Karpas-422 (cell line): ENCODE measurements around the gene ORC6. TPM values are rescaled to one million over a fixed set of nuclear protein-coding genes. Genes with fewer than 3 reads are reported as not detected.

Source experiments
- DNase-seq: peaks from one replicate; pipeline ENCODE4 v3.0.0-alpha.2; 2015
- H2AFZ ChIP-seq: fragments of 200-600 bp; sonication (generic); 2 replicates; pipeline ENCODE4 v1.6.1; 2014; ENCODE audit warnings: antibody characterized with exemption, low read length, mixed read lengths
- H3K27ac ChIP-seq: fragments of 200-600 bp; sonication (generic); 2 replicates; pipeline ENCODE4 v1.5.1; 2014; ENCODE audit warnings: mild to moderate bottlenecking, low read length, moderate library complexity
- H3K27me3 ChIP-seq: fragments of 200-600 bp; sonication (generic); 2 replicates; pipeline ENCODE4 v1.6.1; 2014; ENCODE audit warnings: low read length, mixed read lengths
- H3K36me3 ChIP-seq: fragments of 200-600 bp; sonication (generic); 2 replicates; pipeline ENCODE4 v1.6.1; 2014; ENCODE audit warnings: low read length, mixed read lengths; ENCODE audit not compliant: insufficient read depth
- H3K4me1 ChIP-seq: fragments of 200-600 bp; sonication (generic); 2 replicates; pipeline ENCODE4 v1.6.1; 2014; ENCODE audit warnings: mild to moderate bottlenecking, low read length, mixed read lengths
- H3K4me2 ChIP-seq: fragments of 200-600 bp; sonication (generic); 2 replicates; pipeline ENCODE4 v1.6.1; 2014; ENCODE audit warnings: low read length, low read depth, mild to moderate bottlenecking; ENCODE audit not compliant: poor library complexity, severe bottlenecking
- H3K4me3 ChIP-seq: fragments of 200-600 bp; sonication (generic); 2 replicates; pipeline ENCODE4 v1.5.1; 2014; ENCODE audit warnings: mild to moderate bottlenecking, antibody characterized with exemption, low read length, mixed read lengths
- H3K79me2 ChIP-seq: fragments of 200-600 bp; sonication (generic); 2 replicates; pipeline ENCODE4 v1.6.1; 2014; ENCODE audit warnings: mild to moderate bottlenecking, low read length, mixed read lengths
- H3K9ac ChIP-seq: fragments of 200-600 bp; sonication (generic); 2 replicates; pipeline ENCODE4 v1.6.0; 2014; ENCODE audit warnings: low read length
- H3K9me2 ChIP-seq: fragments of 200-600 bp; sonication (generic), shearing (Covaris generic); replicated peaks from 2 replicates; pipeline ENCODE4 v1.6.0; 2014; ENCODE audit warnings: mild to moderate bottlenecking, low read length, moderate library complexity; ENCODE audit not compliant: insufficient read depth
- H3K9me3 ChIP-seq: fragments of 300-700, 200-600 bp; sonication (generic); 2 replicates; pipeline ENCODE4 v1.6.1; 2014; ENCODE audit warnings: low read length, mixed read lengths
- H4K20me1 ChIP-seq: fragments of 200-600 bp; sonication (generic); 2 replicates; pipeline ENCODE4 v1.6.1; 2014; ENCODE audit warnings: mild to moderate bottlenecking, antibody characterized with exemption, low read length, low read depth; ENCODE audit not compliant: insufficient read depth
- total RNA-seq: library from RNA; depleted of rRNA; stranded (reverse); fragments of >200 nt; shearing (Covaris generic); gene quantifications from 2 replicates; pipeline ENCODE4 v1.2.3, GENCODE V29; 2014; ENCODE audit warnings: low replicate concordance; rRNA removed

ORC6 gene
- total RNA-seq, 1 experiment from 2014 or later, result 38.0 TPM

- Histone ChIP-seq H3K27me3 (no peaks in the 10 kb centered on the region), H3K36me3 (no peaks in the 10 kb centered on the region), H3K4me1 (no peaks in the 10 kb centered on the region), H4K20me1 (no peaks in the 10 kb centered on the region), H3K9me2 (no peaks in the 10 kb centered on the region), H2AFZ (no peak overlapping the region), H3K79me2 (no peaks in the 10 kb centered on the region), H3K27ac (no peak overlapping the region), H3K9me3 (no peaks in the 10 kb centered on the region), H3K4me3 (no peak overlapping the region), H3K9ac (no peak overlapping the region), H3K4me2 (no peak overlapping the region)
- DNase-seq, result no peak
Observed at GRCh38 chr16:46737621-46738214, 48.3 kb downstream of the ORC6 start.

- Histone ChIP-seq H3K27ac (no peak overlapping the region), H3K27me3 (no peaks in the 10 kb centered on the region), H3K79me2 (no peaks in the 10 kb centered on the region), H4K20me1 (no peaks in the 10 kb centered on the region), H3K4me3 (no peak overlapping the region), H3K9me2 (no peaks in the 10 kb centered on the region), H3K4me1 (peaks cover 13% of the 10 kb centered on the region), H2AFZ (0 out of 2 replicates have a peak overlapping the region, but pooled peaks have one; percentile 50), H3K36me3 (no peaks in the 10 kb centered on the region), H3K9ac (no peak overlapping the region), H3K4me2 (no peak overlapping the region), H3K9me3 (no peaks in the 10 kb centered on the region)
- DNase-seq, result no peak
Observed at GRCh38 chr16:46739934-46740333, 50.5 kb downstream of the ORC6 start.

- H3K27ac ChIP-seq, result peak overlapping the region; percentile 53
- H3K4me3 ChIP-seq, result peak overlapping the region; percentile 7; the same call in 1 of the 2 replicates
Observed at GRCh38 chr16:46743232-46743719, 53.8 kb downstream of the ORC6 start.

GRCh38 chr16:46745617-46746016 is 56.2 kb downstream of the ORC6 start:
- H3K79me2 ChIP-seq, result no peaks in the 10 kb centered on the region
- H3K27me3 ChIP-seq, result no peaks in the 10 kb centered on the region
- H2AFZ ChIP-seq, result no peak overlapping the region
- H3K27ac ChIP-seq, result no peak overlapping the region
- peaks cover 33% of the 10 kb centered on the region for H3K4me1 ChIP-seq
- no peaks in the 10 kb centered on the region for H4K20me1 ChIP-seq
- H3K9ac ChIP-seq, result no peak overlapping the region
- DNase-seq, result no peak
- H3K36me3 ChIP-seq, result no peaks in the 10 kb centered on the region
- H3K4me2 ChIP-seq, result no peak overlapping the region
- H3K9me2 ChIP-seq, result no peaks in the 10 kb centered on the region
- no peak overlapping the region for H3K4me3 ChIP-seq
- H3K9me3 ChIP-seq, result no peaks in the 10 kb centered on the region

More at GRCh38 chr16:46743232-46743719, 53.8 kb downstream of the ORC6 start:
- Histone ChIP-seq H3K9me3 (no peaks in the 10 kb centered on the region), H3K79me2 (no peaks in the 10 kb centered on the region), H3K27me3 (no peaks in the 10 kb centered on the region), H3K4me2 (peak overlapping the region; percentile 67), H3K9ac (peak overlapping the region; percentile 55), H4K20me1 (no peaks in the 10 kb centered on the region), H2AFZ (peak overlapping the region; percentile 76), H3K9me2 (no peaks in the 10 kb centered on the region), H3K4me1 (peaks cover 18% of the 10 kb centered on the region), H3K36me3 (no peaks in the 10 kb centered on the region)
- DNase-seq, result peak; percentile 72

- no peak overlapping the region for H2AFZ ChIP-seq
- H3K4me2 ChIP-seq, result no peak overlapping the region
Observed at GRCh38 chr16:46746821-46747776, 57.6 kb downstream of the ORC6 start.

More at GRCh38 chr16:46746821-46747776, 57.6 kb downstream of the ORC6 start:
- H3K27ac ChIP-seq, result no peak overlapping the region
- H3K4me3 ChIP-seq, result no peak overlapping the region
- no peak for DNase-seq
- no peaks in the 10 kb centered on the region for H3K36me3 ChIP-seq
- no peaks in the 10 kb centered on the region for H3K9me2 ChIP-seq
- no peaks in the 10 kb centered on the region for H3K27me3 ChIP-seq
- no peak overlapping the region for H3K9ac ChIP-seq
- H3K9me3 ChIP-seq, result no peaks in the 10 kb centered on the region
- no peaks in the 10 kb centered on the region for H3K79me2 ChIP-seq
- no peaks in the 10 kb centered on the region for H4K20me1 ChIP-seq
- peaks cover 33% of the 10 kb centered on the region for H3K4me1 ChIP-seq

Other genes starting within 250 kb of the ORC6 start
- gene SHCBP1, start 68.3 kb upstream of the ORC6 start, total RNA-seq, result 15.5 and 15.7 TPM in 2 replicates
- 47.5 and 91.1 TPM in 2 replicates for gene VPS35, start 481 bp upstream of the ORC6 start, total RNA-seq
- 0.72 and 1.3 TPM in 2 replicates for gene MYLK3, start 58.7 kb downstream of the ORC6 start, total RNA-seq
- gene C16orf87, start 141.5 kb downstream of the ORC6 start, total RNA-seq, result 25.3 and 37.8 TPM in 2 replicates
- 42.6 and 57.5 TPM in 2 replicates for gene GPT2, start 194.7 kb downstream of the ORC6 start, total RNA-seq